Ecto neural progenitor cell (in vitro differentiated cells): Measurements from ENCODE around the gene RSAD1.

Experiments
- DNase-seq: peaks from one replicate; pipeline ENCODE4 v3.0.0-alpha.2; 2018; ENCODE audit warnings: low spot score

Gene RSAD1

GRCh38 chr17:50493744-50494143 is 15.1 kb downstream of the RSAD1 start:
- no peak for DNase-seq

GRCh38 chr17:50495217-50495823 is 16.7 kb downstream of the RSAD1 start:
- DNase-seq = no peak

- DNase-seq = no peak
These were observed 17.3 kb downstream of the RSAD1 start for GRCh38 chr17:50495918-50496317.

GRCh38 chr17:50498021-50498874 is 19.6 kb downstream of the RSAD1 start:
- DNase-seq = no peak

GRCh38 chr17:50499270-50499669 is 20.6 kb downstream of the RSAD1 start:
- DNase-seq = no peak

GRCh38 chr17:50499721-50500120 is 21.1 kb downstream of the RSAD1 start:
- DNase-seq = no peak

- no peak for DNase-seq
These were observed 22.4 kb downstream of the RSAD1 start for GRCh38 chr17:50501054-50501453.

- DNase-seq = no peak
These were observed 23.8 kb downstream of the RSAD1 start for GRCh38 chr17:50502301-50502990.

- no peak for DNase-seq
These were observed 27.0 kb downstream of the RSAD1 start for GRCh38 chr17:50505591-50506130.

- no peak for DNase-seq
These were observed 27.6 kb downstream of the RSAD1 start for GRCh38 chr17:50506298-50506697.

- peak; percentile 93 for DNase-seq
These were observed 29.4 kb downstream of the RSAD1 start, which contains the start of gene MYCBPAP for GRCh38 chr17:50507871-50508572. Gene MYCBPAP, plus strand, starts transcription at chr17:50508439. Its CDS starts 236 bp downstream, at chr17:50508675.

- no peak for DNase-seq
These were observed 30.2 kb downstream of the RSAD1 start for GRCh38 chr17:50508573-50509460.

- no peak for DNase-seq
These were observed 32.4 kb downstream of the RSAD1 start for GRCh38 chr17:50511058-50511457.

- no peak for DNase-seq
These were observed 34.8 kb downstream of the RSAD1 start for GRCh38 chr17:50513495-50513894.

- no peak for DNase-seq
These were observed 35.7 kb downstream of the RSAD1 start for GRCh38 chr17:50514388-50514787.

GRCh38 chr17:50514936-50515702 is 36.5 kb downstream of the RSAD1 start:
- DNase-seq = no peak

GRCh38 chr17:50517011-50517410 is 38.4 kb downstream of the RSAD1 start:
- no peak for DNase-seq

GRCh38 chr17:50517504-50518383 is 39.1 kb downstream of the RSAD1 start:
- no peak for DNase-seq

- no peak for DNase-seq
These were observed 39.8 kb downstream of the RSAD1 start for GRCh38 chr17:50518384-50519023.
